ENCODE data around the gene TRANK1.

TRANK1 gene

GRCh38 chr3:36786921-36787890 is 157.6 kb downstream of the TRANK1 start:
- DNase-seq: no peak

- no peak for DNase-seq
These were observed 160.7 kb downstream of the TRANK1 start for GRCh38 chr3:36784138-36784635.

DNA sequence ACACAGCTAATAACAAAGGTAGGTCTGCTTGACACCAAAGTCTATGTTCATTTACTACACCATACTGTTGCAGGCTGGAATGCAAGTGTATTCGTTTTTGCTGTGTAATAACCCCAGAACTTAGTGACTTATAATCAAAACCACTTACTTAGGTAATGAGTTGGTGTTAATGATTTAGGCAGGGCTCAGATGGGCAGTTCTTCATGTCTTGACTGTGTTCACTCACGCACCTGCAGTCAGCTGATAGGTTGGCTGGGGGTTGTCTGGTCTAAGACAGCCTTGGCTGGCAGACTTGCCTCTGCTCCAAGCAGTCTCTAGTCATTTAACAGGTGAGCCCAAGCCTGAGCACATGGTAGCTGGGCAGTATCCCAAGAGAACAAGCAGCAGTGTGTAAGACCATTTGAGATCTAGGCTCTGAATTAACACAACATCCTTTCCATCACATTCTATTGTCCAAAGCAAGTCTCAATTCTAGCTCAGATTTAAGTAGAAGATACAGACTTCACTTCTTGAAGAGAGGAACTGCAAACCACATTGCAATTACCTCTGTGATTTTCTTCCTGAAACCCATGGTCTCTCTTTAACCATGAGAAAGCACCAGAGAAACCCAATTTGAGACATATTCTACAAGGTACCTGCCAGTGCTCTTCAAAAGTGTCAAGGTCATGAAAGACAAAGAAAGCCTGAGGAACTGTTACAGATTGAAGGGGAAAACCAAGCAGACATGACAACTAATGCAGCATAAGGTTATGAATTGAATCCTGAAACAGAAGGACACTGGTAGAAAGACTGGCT is 167.2 kb downstream of the TRANK1 start:
- DNase-seq: no peak

All from DMS 273 treated with DMSO at 0.1 percent for 48 hours (cell line).